ENCODE data around the gene SCGN. TPM values are rescaled to one million over a fixed set of nuclear protein-coding genes. Genes with fewer than 3 reads are reported as not detected.

SCGN gene
- total RNA-seq: 10 to 100 TPM in 1 of 4 donors, 1 to 10 TPM in 3; 3.6 to 13.0 (median 5.0) TPM

- Histone ChIP-seq H3K27ac (no peak within 1 kb of the TSS), H3K9me3 (no peaks in the 10 kb centered on the region), H3K36me3 (no peaks in the 10 kb centered on the region), H3K4me3 (peak within 1 kb of the TSS in 1 of 4 donors; percentile 26), H3K27me3 (peaks cover 62% of the 10 kb centered on the region), H3K4me1 (peaks cover 0 to 3% (median 0%) of the 10 kb centered on the region in 4 donors)
- in situ Hi-C loops (cut with MboI; ENCODE audit: low pct_ligation_motif_present in 1 of 4, low pct_unique_long_range_greater_than_20kb in 1 of 4, low sequenced_read_pairs in 3 of 4) (no loop called here), intact Hi-C loops (cut with DNase I; ENCODE audit: low total_unique reads) (no loop called here)
- peak; percentile 58 for DNase-seq
- 8 to 11% methylated on average over 2 to 29 of the region's 35 CpGs for WGBS, 2 donors (ENCODE audit: low coverage in 1 of 2)
- TF ChIP-seq EP300 (IDR thresholded peaks at IDR 0.05; ENCODE audit: low read depth) (no peak), CTCF (IDR thresholded peaks at IDR 0.05) (no peak), POLR2A (IDR thresholded peaks at IDR 0.05) (no peak), POLR2AphosphoS5 (IDR thresholded peaks at IDR 0.05) (no peak)
Measured at GRCh38 chr6:25652007-25652515, at the start of gene SCGN. Gene SCGN, plus strand, starts transcription at chr6:25652215. Its CDS starts 189 bp downstream, at chr6:25652404.

- H3K9me3 ChIP-seq: no peaks in the 10 kb centered on the region
- H3K27me3 ChIP-seq: no peaks in the 10 kb centered on the region
- in situ Hi-C loops (cut with MboI; ENCODE audit: low pct_ligation_motif_present in 1 of 4, low pct_unique_long_range_greater_than_20kb in 1 of 4, low sequenced_read_pairs in 3 of 4): no loop called here
- peaks cover 0 to 10% (median 0%) of the 10 kb centered on the region in 4 donors for H3K4me1 ChIP-seq
- intact Hi-C loops (cut with DNase I; ENCODE audit: low total_unique reads): loop anchor here (10.0 kb wide), 1 partner anchor 328 kb away; the partner anchor contains the start of gene CARMIL1
- H3K36me3 ChIP-seq: no peaks in the 10 kb centered on the region
- 97 to 100% methylated on average over 1 of the region's 1 CpG for WGBS, 2 donors (ENCODE audit: low coverage in 1 of 2)
- no peak for DNase-seq
- TF ChIP-seq POLR2A (IDR thresholded peaks at IDR 0.05) (no peak), POLR2AphosphoS5 (IDR thresholded peaks at IDR 0.05) (no peak), CTCF (IDR thresholded peaks at IDR 0.05) (peak in 1 of 5 experiments; percentile 12), EP300 (IDR thresholded peaks at IDR 0.05; ENCODE audit: low read depth) (no peak)
- no peak overlapping the region for H3K4me3 ChIP-seq
- no peak overlapping the region for H3K27ac ChIP-seq
Measured at GRCh38 chr6:25602674-25602982, 49.4 kb upstream of the SCGN start.

GRCh38 chr6:25603251-25603650 is 48.8 kb upstream of the SCGN start:
- Histone ChIP-seq H3K4me1 (peaks cover 0 to 16% (median 0%) of the 10 kb centered on the region in 4 donors), H3K9me3 (no peaks in the 10 kb centered on the region), H3K36me3 (no peaks in the 10 kb centered on the region), H3K4me3 (no peak overlapping the region), H3K27ac (no peak overlapping the region), H3K27me3 (no peaks in the 10 kb centered on the region)
- no peak for TF ChIP-seq POLR2A (IDR thresholded peaks at IDR 0.05)
- TF ChIP-seq CTCF (IDR thresholded peaks at IDR 0.05): no peak
- intact Hi-C loops (cut with DNase I; ENCODE audit: low total_unique reads): loop anchor here (10.0 kb wide), 1 partner anchor 328 kb away; the partner anchor contains the start of gene CARMIL1
- in situ Hi-C loops (cut with MboI; ENCODE audit: low pct_ligation_motif_present in 1 of 4, low pct_unique_long_range_greater_than_20kb in 1 of 4, low sequenced_read_pairs in 3 of 4): no loop called here
- no peak for DNase-seq
- 90% methylated on average over 1 of the region's 1 CpG; no CpG with 5 or more reads in 1 of the 2 donors for WGBS, 2 donors (ENCODE audit: low coverage in 1 of 2)

GRCh38 chr6:25606151-25606550 is 45.9 kb upstream of the SCGN start:
- no peaks in the 10 kb centered on the region for H3K9me3 ChIP-seq
- H3K27me3 ChIP-seq: no peaks in the 10 kb centered on the region
- intact Hi-C loops (cut with DNase I; ENCODE audit: low total_unique reads) (loop anchor here (10.0 kb wide), 1 partner anchor 331 kb away; the partner anchor contains the start of gene CARMIL1), in situ Hi-C loops (cut with MboI; ENCODE audit: low pct_ligation_motif_present in 1 of 4, low pct_unique_long_range_greater_than_20kb in 1 of 4, low sequenced_read_pairs in 3 of 4) (no loop called here)
- WGBS, 2 donors (ENCODE audit: low coverage in 1 of 2): 80 to 94% methylated on average over 3 to 11 of the region's 11 CpGs
- peaks cover 0 to 18% (median 0%) of the 10 kb centered on the region in 4 donors for H3K4me1 ChIP-seq
- no peak overlapping the region for H3K4me3 ChIP-seq
- H3K36me3 ChIP-seq: peaks cover 0 to 11% (median 0%) of the 10 kb centered on the region in 4 donors
- no peak overlapping the region for H3K27ac ChIP-seq
- no peak for TF ChIP-seq CTCF (IDR thresholded peaks at IDR 0.05)
- TF ChIP-seq POLR2AphosphoS5 (IDR thresholded peaks at IDR 0.05): no peak
- TF ChIP-seq POLR2A (IDR thresholded peaks at IDR 0.05): no peak
- TF ChIP-seq EP300 (IDR thresholded peaks at IDR 0.05; ENCODE audit: low read depth): no peak
- DNase-seq: no peak

Data from transverse colon (tissue), 4 donors.